ENCODE data around the gene RNF44. TPM values are rescaled to one million over a fixed set of nuclear protein-coding genes. Genes with fewer than 3 reads are reported as not detected.

The RNF44 gene
- total RNA-seq, 1 experiment from 2014 or later: 113 TPM

GRCh38 chr5:176536132-176536901, 885 bp downstream of the RNF44 start:
- in situ Hi-C loops (cut with HindIII; ENCODE audit: low pct_unique_long_range_greater_than_20kb, low sequenced_read_pairs): no loop called here
- Histone ChIP-seq H3K4me3 (ENCODE audit: low read depth in 2 of 2, low read length in 2 of 2) (peak overlapping the region; percentile 97 to 98), H3K27ac (ENCODE audit: low read length) (peak overlapping the region; percentile 99), H3K36me3 (ENCODE audit: control insufficient read depth, insufficient read depth, low read length) (peaks cover 6% of the 10 kb centered on the region), H3K9me3 (ENCODE audit: control insufficient read depth, insufficient read depth, low read depth, low read length) (no peaks in the 10 kb centered on the region), H3K4me1 (ENCODE audit: control insufficient read depth, insufficient read depth, low read length) (peaks cover 61% of the 10 kb centered on the region), H3K27me3 (ENCODE audit: control insufficient read depth, insufficient read depth, low read length) (no peaks in the 10 kb centered on the region)
- POLR2A ChIA-PET: interaction anchor here (0.8 kb wide), 1 partner anchor 11 kb away, joined by 10 read pairs; no protein-coding TSS in a partner anchor
- peak; percentile 26; the same call in 1 of the 2 replicates for TF ChIP-seq POLR2AphosphoS5 (IDR thresholded peaks at IDR 0.05; ENCODE audit: low read depth, low read length)
- TF ChIP-seq TCF7L2 (IDR thresholded peaks at IDR 0.05; ENCODE audit: low read depth, low read length): peak; percentile 82
- TF ChIP-seq, protein P1, sequence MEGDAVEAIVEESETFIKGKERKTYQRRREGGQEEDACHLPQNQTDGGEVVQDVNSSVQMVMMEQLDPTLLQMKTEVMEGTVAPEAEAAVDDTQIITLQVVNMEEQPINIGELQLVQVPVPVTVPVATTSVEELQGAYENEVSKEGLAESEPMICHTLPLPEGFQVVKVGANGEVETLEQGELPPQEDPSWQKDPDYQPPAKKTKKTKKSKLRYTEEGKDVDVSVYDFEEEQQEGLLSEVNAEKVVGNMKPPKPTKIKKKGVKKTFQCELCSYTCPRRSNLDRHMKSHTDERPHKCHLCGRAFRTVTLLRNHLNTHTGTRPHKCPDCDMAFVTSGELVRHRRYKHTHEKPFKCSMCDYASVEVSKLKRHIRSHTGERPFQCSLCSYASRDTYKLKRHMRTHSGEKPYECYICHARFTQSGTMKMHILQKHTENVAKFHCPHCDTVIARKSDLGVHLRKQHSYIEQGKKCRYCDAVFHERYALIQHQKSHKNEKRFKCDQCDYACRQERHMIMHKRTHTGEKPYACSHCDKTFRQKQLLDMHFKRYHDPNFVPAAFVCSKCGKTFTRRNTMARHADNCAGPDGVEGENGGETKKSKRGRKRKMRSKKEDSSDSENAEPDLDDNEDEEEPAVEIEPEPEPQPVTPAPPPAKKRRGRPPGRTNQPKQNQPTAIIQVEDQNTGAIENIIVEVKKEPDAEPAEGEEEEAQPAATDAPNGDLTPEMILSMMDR (IDR thresholded peaks at IDR 0.05): no peak
- TF ChIP-seq, protein P2, sequence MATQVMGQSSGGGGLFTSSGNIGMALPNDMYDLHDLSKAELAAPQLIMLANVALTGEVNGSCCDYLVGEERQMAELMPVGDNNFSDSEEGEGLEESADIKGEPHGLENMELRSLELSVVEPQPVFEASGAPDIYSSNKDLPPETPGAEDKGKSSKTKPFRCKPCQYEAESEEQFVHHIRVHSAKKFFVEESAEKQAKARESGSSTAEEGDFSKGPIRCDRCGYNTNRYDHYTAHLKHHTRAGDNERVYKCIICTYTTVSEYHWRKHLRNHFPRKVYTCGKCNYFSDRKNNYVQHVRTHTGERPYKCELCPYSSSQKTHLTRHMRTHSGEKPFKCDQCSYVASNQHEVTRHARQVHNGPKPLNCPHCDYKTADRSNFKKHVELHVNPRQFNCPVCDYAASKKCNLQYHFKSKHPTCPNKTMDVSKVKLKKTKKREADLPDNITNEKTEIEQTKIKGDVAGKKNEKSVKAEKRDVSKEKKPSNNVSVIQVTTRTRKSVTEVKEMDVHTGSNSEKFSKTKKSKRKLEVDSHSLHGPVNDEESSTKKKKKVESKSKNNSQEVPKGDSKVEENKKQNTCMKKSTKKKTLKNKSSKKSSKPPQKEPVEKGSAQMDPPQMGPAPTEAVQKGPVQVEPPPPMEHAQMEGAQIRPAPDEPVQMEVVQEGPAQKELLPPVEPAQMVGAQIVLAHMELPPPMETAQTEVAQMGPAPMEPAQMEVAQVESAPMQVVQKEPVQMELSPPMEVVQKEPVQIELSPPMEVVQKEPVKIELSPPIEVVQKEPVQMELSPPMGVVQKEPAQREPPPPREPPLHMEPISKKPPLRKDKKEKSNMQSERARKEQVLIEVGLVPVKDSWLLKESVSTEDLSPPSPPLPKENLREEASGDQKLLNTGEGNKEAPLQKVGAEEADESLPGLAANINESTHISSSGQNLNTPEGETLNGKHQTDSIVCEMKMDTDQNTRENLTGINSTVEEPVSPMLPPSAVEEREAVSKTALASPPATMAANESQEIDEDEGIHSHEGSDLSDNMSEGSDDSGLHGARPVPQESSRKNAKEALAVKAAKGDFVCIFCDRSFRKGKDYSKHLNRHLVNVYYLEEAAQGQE (IDR thresholded peaks at IDR 0.05; ENCODE audit: insufficient read depth in 1 of 2, low read depth in 2 of 2, low read length in 1 of 2): 0 out of 4 replicates have a peak, but pooled peaks of 1 of the 2 experiments have one; percentile 10
- TF ChIP-seq SIN3A (IDR thresholded peaks at IDR 0.05; ENCODE audit: borderline replicate concordance, insufficient read depth, low read depth, low read length): 0 out of 2 replicates have a peak, but pooled peaks have one; percentile 57
- BruUV-seq (replicated peaks): no TSS peak
- CTCF ChIA-PET: interaction anchor here (0.7 kb wide), 1 partner anchor 45 kb away, joined by 5 read pairs; no protein-coding TSS in a partner anchor
- intact Hi-C loops (cut with micrococcal nuclease; ENCODE audit: unreplicated experiment): no loop called here
- ATAC-seq (peak; percentile 22), DNase-seq (ENCODE audit: low read depth, low spot score) (no peak)

DNA sequence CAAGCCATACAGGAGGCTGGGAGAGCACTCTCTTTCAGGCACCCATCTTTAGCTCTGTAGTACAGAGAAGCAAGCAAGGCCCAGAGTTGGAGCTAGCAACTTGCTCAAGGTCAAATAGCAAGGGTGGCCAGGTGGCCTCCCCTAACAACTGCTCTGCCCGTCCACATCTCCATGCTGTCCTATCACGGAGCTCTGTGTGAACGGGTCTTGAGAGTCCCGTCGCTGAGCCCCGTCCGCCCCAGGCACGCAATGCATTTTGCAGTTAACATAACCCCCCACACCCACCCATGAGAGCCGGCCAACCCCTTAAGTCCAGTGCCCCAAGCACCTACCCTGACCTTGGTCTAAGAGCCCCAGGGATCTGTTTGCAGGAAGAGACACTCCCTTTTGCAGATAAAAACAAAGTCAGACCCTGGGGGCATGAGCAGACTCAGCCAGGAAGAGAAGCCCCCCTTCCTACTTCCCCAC, 1.5 kb downstream of the RNF44 start:
- Histone ChIP-seq H3K9me3 (ENCODE audit: control insufficient read depth, insufficient read depth, low read depth, low read length) (no peaks in the 10 kb centered on the region), H3K4me1 (ENCODE audit: control insufficient read depth, insufficient read depth, low read length) (peaks cover 59% of the 10 kb centered on the region), H3K27ac (ENCODE audit: low read length) (peak overlapping the region; percentile 99), H3K4me3 (ENCODE audit: low read depth in 2 of 2, low read length in 2 of 2) (peak overlapping the region; percentile 97 to 98), H3K27me3 (ENCODE audit: control insufficient read depth, insufficient read depth, low read length) (no peaks in the 10 kb centered on the region), H3K36me3 (ENCODE audit: control insufficient read depth, insufficient read depth, low read length) (peaks cover 6% of the 10 kb centered on the region)
- in situ Hi-C loops (cut with HindIII; ENCODE audit: low pct_unique_long_range_greater_than_20kb, low sequenced_read_pairs) (no loop called here), intact Hi-C loops (cut with micrococcal nuclease; ENCODE audit: unreplicated experiment) (no loop called here)
- ATAC-seq: no peak
- BruUV-seq (replicated peaks): TSS peak; percentile 65
- TF ChIP-seq TCF7L2 (IDR thresholded peaks at IDR 0.05; ENCODE audit: low read depth, low read length): no peak
- TF ChIP-seq, protein P1 (IDR thresholded peaks at IDR 0.05): no peak
- TF ChIP-seq, protein P2 (IDR thresholded peaks at IDR 0.05; ENCODE audit: insufficient read depth in 1 of 2, low read depth in 2 of 2, low read length in 1 of 2): no peak
- TF ChIP-seq SIN3A (IDR thresholded peaks at IDR 0.05; ENCODE audit: borderline replicate concordance, insufficient read depth, low read depth, low read length): no peak
- no peak for TF ChIP-seq POLR2AphosphoS5 (IDR thresholded peaks at IDR 0.05; ENCODE audit: low read depth, low read length)
- CTCF ChIA-PET: interaction anchor here (0.7 kb wide), 2 partner anchors 8 to 44 kb away, joined by 3 to 5 read pairs; no protein-coding TSS in a partner anchor
- no peak for DNase-seq (ENCODE audit: low read depth, low spot score)
- POLR2A ChIA-PET: interaction anchor here (0.6 kb wide), 1 partner anchor 166 kb away, joined by 8 read pairs; no protein-coding TSS in a partner anchor
